ENCODE data around the gene SLC9A7.

- TF ChIP-seq EZH2 (IDR thresholded peaks at IDR 0.05; ENCODE audit: low read length, missing control alignments) (no peak), CTCF (conservative IDR thresholded peaks at IDR 0.05 in 1 of 2, IDR thresholded peaks at IDR 0.05 in 1 of 2; ENCODE audit: low read depth in 1 of 2, low read length in 2 of 2) (no peak)
Measured at GRCh38 chrX:46737041-46737440, 21.9 kb downstream of the SLC9A7 start.
